ENCODE measurements around the gene SHLD1.

SHLD1 gene

DNA sequence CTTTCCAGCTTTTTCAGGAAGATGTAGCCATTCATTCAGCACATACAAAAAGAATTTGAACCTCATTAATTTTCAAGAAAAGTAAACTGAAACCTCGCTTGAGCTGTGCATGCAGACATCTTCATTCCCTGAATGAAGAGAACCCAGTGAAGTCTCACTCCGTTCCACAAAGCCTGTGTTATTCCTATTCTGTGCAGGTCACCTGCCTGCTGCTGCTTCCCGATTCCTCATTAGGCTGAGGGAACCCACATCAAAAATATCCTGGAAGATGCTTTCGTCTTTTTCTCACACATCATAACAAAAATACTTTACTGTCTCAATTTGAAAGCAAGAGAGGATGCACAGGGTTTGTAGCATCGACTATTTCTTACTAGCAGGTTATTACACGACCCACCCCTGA lies 160.0 kb downstream of the SHLD1 start:
- no peak for DNase-seq

DNA sequence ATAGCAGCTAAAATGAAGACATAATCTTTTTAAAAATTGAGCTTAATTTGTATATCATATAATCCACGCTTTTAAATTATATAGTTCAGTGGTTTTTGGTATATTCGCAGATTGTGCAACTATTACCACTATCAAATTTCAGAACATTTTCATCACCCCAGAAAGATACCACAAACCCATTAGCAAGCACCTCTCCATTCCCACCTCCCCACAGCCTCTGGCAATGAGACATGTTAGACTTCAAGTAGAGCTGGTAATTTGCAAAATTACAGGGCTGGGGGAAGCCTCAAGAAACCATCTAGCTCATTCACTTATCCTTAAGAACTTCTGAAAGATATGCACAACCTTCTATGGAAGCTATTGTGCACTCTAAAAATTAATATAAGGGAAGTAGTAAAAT lies 163.0 kb downstream of the SHLD1 start:
- no peak for DNase-seq

Measured in NCI-H2107 (cell line).